Peyer's patch (tissue), 4 donors: ENCODE results near the gene SUGP1. TPM values are rescaled to one million over a fixed set of nuclear protein-coding genes. Genes with fewer than 3 reads are reported as not detected.

Experiments
- DNase-seq, 3 donors: peaks; one replicate each; pipeline ENCODE4 v3.0.0-alpha.2; 2017 to 2019
- H3K27ac ChIP-seq, 4 donors: fragments of 200-600 bp; sonication (generic); one replicate each; pipeline ENCODE4 v1.5.1; 2016 to 2019
- H3K27me3 ChIP-seq, 2 donors: fragments of 200-600 bp; sonication (generic); one replicate each; pipeline ENCODE4 v1.5.1; 2019
- H3K36me3 ChIP-seq, 3 donors: fragments of 200-600 bp; sonication (generic); one replicate each; pipeline ENCODE4 v1.5.1; 2016 to 2019
- H3K4me1 ChIP-seq, 4 donors: fragments of 200-600 bp; sonication (generic); one replicate each; pipeline ENCODE4 v1.5.1; 2016 to 2019
- H3K4me3 ChIP-seq, 4 donors: fragments of 200-600 bp; sonication (generic); 1 replicate in 3 of 4; 2 replicates in 1 of 4; pipeline ENCODE4 v1.5.1; 2016 to 2019; ENCODE audit warnings: mild to moderate bottlenecking in 1 of 4
- H3K9me3 ChIP-seq, 4 donors: fragments of 200-600 bp; sonication (generic); one replicate each; pipeline ENCODE4 v1.5.1; 2016 to 2019; ENCODE audit warnings: mild to moderate bottlenecking in 1 of 4
- POLR2A ChIP-seq, 2 donors: fragments of 450-650 bp; IDR thresholded peaks; one replicate each; pipeline ENCODE4 v1.5.1; 2017; ENCODE audit warnings: antibody characterized with exemption in 2 of 2, mild to moderate bottlenecking in 2 of 2, moderate library complexity in 2 of 2
- total RNA-seq, 4 donors: library from RNA; depleted of rRNA; stranded (reverse); fragments of >200 nt; gene quantifications; one replicate each; pipeline ENCODE4 v1.1.0, GENCODE V29; 2016
- TF ChIP-seq, protein P1 (sequence below), 6 experiments: fragments of 450-650 bp in 4 of 6; fragments of 200-600 bp in 2 of 6; sonication (generic) in 1 of 6; IDR thresholded peaks; one replicate each; pipeline ENCODE4 v1.5.1; 2017 to 2019; ENCODE audit warnings: antibody characterized with exemption in 6 of 6, mild to moderate bottlenecking in 3 of 6, moderate library complexity in 1 of 6

SUGP1 gene, protein sequence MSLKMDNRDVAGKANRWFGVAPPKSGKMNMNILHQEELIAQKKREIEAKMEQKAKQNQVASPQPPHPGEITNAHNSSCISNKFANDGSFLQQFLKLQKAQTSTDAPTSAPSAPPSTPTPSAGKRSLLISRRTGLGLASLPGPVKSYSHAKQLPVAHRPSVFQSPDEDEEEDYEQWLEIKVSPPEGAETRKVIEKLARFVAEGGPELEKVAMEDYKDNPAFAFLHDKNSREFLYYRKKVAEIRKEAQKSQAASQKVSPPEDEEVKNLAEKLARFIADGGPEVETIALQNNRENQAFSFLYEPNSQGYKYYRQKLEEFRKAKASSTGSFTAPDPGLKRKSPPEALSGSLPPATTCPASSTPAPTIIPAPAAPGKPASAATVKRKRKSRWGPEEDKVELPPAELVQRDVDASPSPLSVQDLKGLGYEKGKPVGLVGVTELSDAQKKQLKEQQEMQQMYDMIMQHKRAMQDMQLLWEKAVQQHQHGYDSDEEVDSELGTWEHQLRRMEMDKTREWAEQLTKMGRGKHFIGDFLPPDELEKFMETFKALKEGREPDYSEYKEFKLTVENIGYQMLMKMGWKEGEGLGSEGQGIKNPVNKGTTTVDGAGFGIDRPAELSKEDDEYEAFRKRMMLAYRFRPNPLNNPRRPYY
- total RNA-seq = 10 to 100 TPM; 49.5 to 58.6 (median 55.2) TPM

DNA sequence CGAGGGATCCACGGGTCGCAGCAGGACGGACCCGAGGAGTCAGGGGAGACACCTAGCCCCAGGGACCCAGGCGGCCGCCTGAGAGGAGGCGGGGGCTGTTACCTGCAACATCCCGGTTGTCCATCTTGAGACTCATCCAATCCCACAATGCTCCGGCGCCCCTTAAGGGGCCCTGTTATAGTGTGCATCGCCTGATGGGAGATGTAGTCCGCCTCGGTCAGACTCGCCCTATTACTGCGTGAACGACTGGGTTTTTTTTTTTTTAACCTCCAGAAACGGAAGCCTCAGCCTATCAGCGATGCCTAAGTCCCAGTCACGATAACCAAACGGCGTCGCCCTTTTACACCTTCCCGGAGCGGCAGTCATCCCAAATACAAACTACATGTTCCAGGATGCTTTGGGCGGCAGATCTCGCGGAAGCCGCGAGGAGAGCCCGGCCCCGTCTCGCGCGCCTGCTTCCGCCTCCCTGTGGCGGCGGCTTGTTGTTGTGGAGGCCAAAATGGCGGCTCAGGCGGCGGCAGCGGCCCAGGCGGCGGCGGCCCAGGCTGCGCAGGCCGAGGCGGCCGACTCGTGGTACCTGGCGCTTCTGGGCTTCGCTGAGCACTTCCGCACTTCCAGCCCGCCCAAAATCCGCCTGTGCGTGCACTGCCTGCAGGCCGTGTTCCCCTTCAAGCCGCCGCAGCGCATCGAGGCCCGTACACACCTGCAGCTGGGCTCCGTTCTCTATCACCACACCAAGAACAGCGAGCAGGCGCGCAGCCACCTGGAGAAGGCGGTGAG lies at the start of gene SUGP1, which contains the start of gene MAU2:
SUGP1 (minus strand) TSS at position 149 of the 780 bp plus-strand sequence; CDS start at position 136, 13 bp downstream.
MAU2 (plus strand) TSS at position 469 of the 780 bp plus-strand sequence; CDS start at position 500, 31 bp downstream.
- H3K4me3 ChIP-seq = peak within 1 kb of the TSS; percentile 79 to 98 (median 85)
- H3K9me3 ChIP-seq = no peaks in the 10 kb centered on the region
- peak; percentile 91 to 95 (median 93) for DNase-seq
- TF ChIP-seq POLR2A (IDR thresholded peaks at IDR 0.05) = peak; percentile 51 to 59
- TF ChIP-seq, protein P1, sequence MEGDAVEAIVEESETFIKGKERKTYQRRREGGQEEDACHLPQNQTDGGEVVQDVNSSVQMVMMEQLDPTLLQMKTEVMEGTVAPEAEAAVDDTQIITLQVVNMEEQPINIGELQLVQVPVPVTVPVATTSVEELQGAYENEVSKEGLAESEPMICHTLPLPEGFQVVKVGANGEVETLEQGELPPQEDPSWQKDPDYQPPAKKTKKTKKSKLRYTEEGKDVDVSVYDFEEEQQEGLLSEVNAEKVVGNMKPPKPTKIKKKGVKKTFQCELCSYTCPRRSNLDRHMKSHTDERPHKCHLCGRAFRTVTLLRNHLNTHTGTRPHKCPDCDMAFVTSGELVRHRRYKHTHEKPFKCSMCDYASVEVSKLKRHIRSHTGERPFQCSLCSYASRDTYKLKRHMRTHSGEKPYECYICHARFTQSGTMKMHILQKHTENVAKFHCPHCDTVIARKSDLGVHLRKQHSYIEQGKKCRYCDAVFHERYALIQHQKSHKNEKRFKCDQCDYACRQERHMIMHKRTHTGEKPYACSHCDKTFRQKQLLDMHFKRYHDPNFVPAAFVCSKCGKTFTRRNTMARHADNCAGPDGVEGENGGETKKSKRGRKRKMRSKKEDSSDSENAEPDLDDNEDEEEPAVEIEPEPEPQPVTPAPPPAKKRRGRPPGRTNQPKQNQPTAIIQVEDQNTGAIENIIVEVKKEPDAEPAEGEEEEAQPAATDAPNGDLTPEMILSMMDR (IDR thresholded peaks at IDR 0.05) = peak; percentile 26 to 74 (median 50)
- peak within 1 kb of the TSS; percentile 78 to 92 (median 85) for H3K27ac ChIP-seq
- peaks cover 0 to 31% (median 12%) of the 10 kb centered on the region in 4 donors for H3K4me1 ChIP-seq
- H3K36me3 ChIP-seq = peaks cover 0 to 33% (median 0%) of the 10 kb centered on the region in 3 donors
- H3K27me3 ChIP-seq = no peaks in the 10 kb centered on the region

DNA sequence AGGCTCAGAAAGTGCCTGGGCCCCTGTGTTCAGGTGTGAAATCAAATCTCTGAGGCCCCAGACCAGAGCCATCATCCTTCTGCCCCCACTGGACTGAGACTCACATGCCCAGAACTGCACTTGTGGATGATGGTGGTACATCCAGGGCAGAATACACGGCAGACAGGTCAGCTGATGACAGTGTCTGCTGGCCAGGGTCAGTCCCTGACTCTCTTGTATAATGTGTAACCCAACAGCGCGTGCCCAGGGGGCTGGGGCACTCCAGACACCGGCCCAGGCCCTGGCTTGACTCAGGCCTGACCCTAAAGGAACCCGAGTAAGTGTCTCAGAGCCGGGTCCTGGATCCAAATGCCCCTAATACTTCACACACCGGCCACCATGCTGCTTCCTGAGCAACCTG lies 47.8 kb upstream of the SUGP1 start:
- Histone ChIP-seq H3K4me1 (peaks cover 0 to 22% (median 2%) of the 10 kb centered on the region in 4 donors), H3K4me3 (no peak overlapping the region), H3K9me3 (no peaks in the 10 kb centered on the region), H3K36me3 (no peaks in the 10 kb centered on the region), H3K27ac (no peak overlapping the region), H3K27me3 (no peaks in the 10 kb centered on the region)
- no peak for DNase-seq
- no peak for TF ChIP-seq POLR2A (IDR thresholded peaks at IDR 0.05)
- TF ChIP-seq, protein P1 (IDR thresholded peaks at IDR 0.05) = no peak

DNA sequence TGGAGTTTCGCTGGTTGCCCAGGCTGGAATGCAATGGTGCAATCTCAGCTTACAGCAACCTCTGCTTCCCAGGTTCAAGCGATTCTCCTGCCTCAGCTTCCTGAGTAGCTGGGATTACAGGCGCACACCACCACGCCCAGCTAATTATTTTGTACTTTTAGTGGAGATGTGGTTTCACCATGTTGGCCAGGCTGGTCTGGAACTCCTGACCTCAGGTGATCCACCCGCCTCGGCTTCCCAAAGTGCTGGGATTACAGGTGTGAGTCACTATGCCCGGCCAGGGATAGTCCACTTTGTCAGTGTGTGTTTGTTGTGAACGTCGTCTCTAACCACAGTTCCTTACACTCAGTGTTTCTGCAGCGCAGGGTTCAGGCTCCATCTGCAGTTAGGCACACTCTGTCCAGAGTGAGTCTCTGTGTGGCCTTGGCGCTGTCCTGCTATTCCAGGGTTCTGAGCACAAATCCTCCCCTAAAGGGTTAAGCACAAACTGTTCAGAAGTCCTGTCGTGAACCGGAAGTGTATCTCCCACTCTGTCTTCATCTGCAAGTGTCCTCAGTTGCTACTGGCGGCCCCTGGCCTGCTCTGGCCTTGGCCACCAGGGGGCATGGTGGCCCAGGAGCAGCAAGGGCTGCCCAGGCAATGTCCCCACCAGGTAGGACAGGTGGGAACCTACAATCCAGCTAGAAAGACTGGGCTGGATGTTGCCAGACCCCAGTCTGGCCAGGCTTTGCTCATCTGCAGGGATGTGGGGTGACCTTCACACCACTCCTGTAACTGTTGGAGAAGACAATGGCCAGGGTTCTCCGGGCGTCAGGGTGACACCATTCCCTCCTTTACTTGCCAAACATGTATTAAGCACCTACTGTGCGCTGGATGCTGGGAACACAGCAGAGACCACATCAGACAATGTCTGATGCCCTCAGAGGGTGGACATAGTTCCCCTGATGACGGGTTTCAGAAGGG lies 46.4 kb upstream of the SUGP1 start:
- no peak for TF ChIP-seq POLR2A (IDR thresholded peaks at IDR 0.05)
- TF ChIP-seq, protein P1 (IDR thresholded peaks at IDR 0.05) = peak; percentile 88 to 98 (median 97)
- DNase-seq = peak; percentile 77 to 91 (median 86)
- H3K4me3 ChIP-seq = peak overlapping the region in 1 of 4 donors; percentile 27
- H3K36me3 ChIP-seq = no peaks in the 10 kb centered on the region
- peak overlapping the region in 2 of 4 donors; percentile 53 to 77 for H3K27ac ChIP-seq
- no peaks in the 10 kb centered on the region for H3K27me3 ChIP-seq
- H3K9me3 ChIP-seq = no peaks in the 10 kb centered on the region
- peaks cover 0 to 22% (median 0%) of the 10 kb centered on the region in 4 donors for H3K4me1 ChIP-seq

DNA sequence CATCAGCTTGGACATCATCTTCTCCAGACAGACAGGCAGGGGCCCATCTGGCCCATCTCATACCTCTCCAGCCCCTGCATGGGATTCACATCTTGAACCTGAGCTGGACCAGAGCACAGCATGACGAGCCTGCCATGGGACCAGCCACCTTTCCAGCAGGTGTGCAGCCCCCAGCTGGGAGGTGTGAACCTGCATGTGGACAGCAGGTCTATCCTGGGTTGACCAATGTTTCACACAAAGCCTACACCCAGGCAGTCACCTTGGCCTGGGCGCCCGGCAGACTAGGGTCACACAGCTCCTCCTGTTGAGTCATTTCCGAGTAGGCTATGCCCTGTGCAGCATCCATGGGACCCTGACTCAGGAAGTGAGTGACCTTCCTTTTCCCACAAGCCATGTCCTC lies 41.8 kb upstream of the SUGP1 start:
- Histone ChIP-seq H3K9me3 (no peaks in the 10 kb centered on the region), H3K4me1 (peaks cover 0 to 22% (median 0%) of the 10 kb centered on the region in 4 donors), H3K4me3 (no peak overlapping the region), H3K27ac (no peak overlapping the region), H3K27me3 (no peaks in the 10 kb centered on the region), H3K36me3 (peaks cover 0 to 7% (median 0%) of the 10 kb centered on the region in 3 donors)
- no peak for TF ChIP-seq POLR2A (IDR thresholded peaks at IDR 0.05)
- TF ChIP-seq, protein P1 (IDR thresholded peaks at IDR 0.05) = no peak
- DNase-seq = no peak
